Breast epithelium (tissue), 4 donors: ENCODE results near the gene CINP. TPM values are rescaled to one million over a fixed set of nuclear protein-coding genes. Genes with fewer than 3 reads are reported as not detected.
"Not testable (repeated sequence)": the region's sequence is repeated elsewhere in the genome, so short reads cannot be mapped to it uniquely, and the experiment has no call there.

Experiments used
- DNase-seq, 2 donors: peaks; one replicate each; pipeline ENCODE4 v3.0.0-alpha.2; 2019; ENCODE audit warnings: low spot score in 2 of 2
- H3K27ac ChIP-seq, 2 donors: fragments of 200-600 bp; sonication (generic) in 1 of 2; one replicate each; pipeline ENCODE4 v1.5.1; 2016 to 2019; ENCODE audit warnings: mild to moderate bottlenecking in 1 of 2
- H3K27me3 ChIP-seq, 2 donors: fragments of 200-600 bp; sonication (generic) in 1 of 2; one replicate each; pipeline versions ENCODE4 v1.5.1 to v1.6.0; 2017 to 2019; ENCODE audit warnings: control low read depth in 1 of 2, mild to moderate bottlenecking in 1 of 2
- H3K36me3 ChIP-seq: fragments of 200-600 bp; one replicate; pipeline ENCODE4 v1.5.1; 2019
- H3K4me1 ChIP-seq, 2 donors: fragments of 200-600 bp; sonication (generic); one replicate each; pipeline ENCODE4 v1.5.1; 2016 to 2019; ENCODE audit warnings: control low read depth in 1 of 2
- H3K4me3 ChIP-seq, 3 donors: fragments of 200-600 bp; sonication (generic); 1 replicate in 2 of 3; 2 replicates in 1 of 3; pipeline ENCODE4 v1.5.1; 2016 to 2019; ENCODE audit warnings: mild to moderate bottlenecking in 3 of 3, moderate library complexity in 2 of 3
- H3K9me3 ChIP-seq, 2 donors: fragments of 200-600 bp; sonication (generic) in 1 of 2; one replicate each; pipeline ENCODE4 v1.5.1; 2016 to 2019; ENCODE audit warnings: control low read depth in 1 of 2
- POLR2A ChIP-seq: fragments of 450-650 bp; IDR thresholded peaks from one replicate; pipeline ENCODE4 v1.6.1; 2016; ENCODE audit warnings: antibody characterized with exemption, mild to moderate bottlenecking, moderate library complexity
- POLR2AphosphoS5 ChIP-seq, 3 donors: sonication (generic); formaldehyde crosslinking; IDR thresholded peaks; one replicate each; pipeline ENCODE4 v1.6.1; 2017; ENCODE audit warnings: antibody characterized with exemption in 3 of 3
- intact Hi-C: fragments of 100-400 bp; cut with DNase I; formaldehyde crosslinking; loops from one replicate; pipeline ENCODE4 v1.15.1; 2023; ENCODE audit warnings: low total_unique reads
- total RNA-seq, 3 donors: library from RNA; depleted of rRNA; stranded (reverse); fragments of >200 nt; gene quantifications; one replicate each; pipeline ENCODE4 v1.1.0, GENCODE V29; 2016
- TF ChIP-seq, protein P1 (sequence below), 3 donors: fragments of 450-650 bp; IDR thresholded peaks; one replicate each; pipeline ENCODE4 v1.5.1; 2016 to 2017; ENCODE audit warnings: antibody characterized with exemption in 3 of 3, mild to moderate bottlenecking in 3 of 3, moderate library complexity in 3 of 3

The CINP gene
- total RNA-seq, 3 donors from 2014 or later, result 28.8 to 34.7 (median 33.4) TPM

DNA sequence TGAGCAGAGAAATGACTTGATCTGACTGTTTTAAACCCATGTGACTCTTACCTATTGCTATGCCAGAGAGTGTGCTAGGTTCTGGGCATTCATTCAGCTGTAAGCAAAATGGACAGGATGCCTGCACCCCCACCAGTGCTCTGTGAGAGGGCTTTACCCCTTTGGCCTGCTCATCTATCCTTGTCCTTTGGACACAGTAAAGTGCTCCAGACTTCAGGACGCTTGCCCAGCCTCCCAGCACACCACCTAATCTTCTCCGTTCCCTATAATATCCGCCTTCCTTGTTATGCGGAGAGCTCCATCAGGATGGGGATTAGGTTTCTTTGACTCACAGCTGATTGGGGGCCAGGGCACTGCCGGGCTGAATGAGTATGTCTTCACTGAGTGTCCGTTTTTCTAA is 47.6 kb downstream of the CINP start:
- no peaks in the 10 kb centered on the region for H3K36me3 ChIP-seq
- H3K9me3 ChIP-seq, result no peaks in the 10 kb centered on the region
- no peak for DNase-seq
- no peak overlapping the region for H3K4me3 ChIP-seq
- H3K27ac ChIP-seq, result no peak overlapping the region
- H3K27me3 ChIP-seq, result no peaks in the 10 kb centered on the region
- intact Hi-C loops, result loop anchor here (10.0 kb wide), 1 partner anchor 200 kb away; no protein-coding TSS in a partner anchor
- H3K4me1 ChIP-seq, result no peaks in the 10 kb centered on the region
- TF ChIP-seq POLR2AphosphoS5 (IDR thresholded peaks at IDR 0.05), result no peak
- no peak for TF ChIP-seq POLR2A
- TF ChIP-seq, protein P1, sequence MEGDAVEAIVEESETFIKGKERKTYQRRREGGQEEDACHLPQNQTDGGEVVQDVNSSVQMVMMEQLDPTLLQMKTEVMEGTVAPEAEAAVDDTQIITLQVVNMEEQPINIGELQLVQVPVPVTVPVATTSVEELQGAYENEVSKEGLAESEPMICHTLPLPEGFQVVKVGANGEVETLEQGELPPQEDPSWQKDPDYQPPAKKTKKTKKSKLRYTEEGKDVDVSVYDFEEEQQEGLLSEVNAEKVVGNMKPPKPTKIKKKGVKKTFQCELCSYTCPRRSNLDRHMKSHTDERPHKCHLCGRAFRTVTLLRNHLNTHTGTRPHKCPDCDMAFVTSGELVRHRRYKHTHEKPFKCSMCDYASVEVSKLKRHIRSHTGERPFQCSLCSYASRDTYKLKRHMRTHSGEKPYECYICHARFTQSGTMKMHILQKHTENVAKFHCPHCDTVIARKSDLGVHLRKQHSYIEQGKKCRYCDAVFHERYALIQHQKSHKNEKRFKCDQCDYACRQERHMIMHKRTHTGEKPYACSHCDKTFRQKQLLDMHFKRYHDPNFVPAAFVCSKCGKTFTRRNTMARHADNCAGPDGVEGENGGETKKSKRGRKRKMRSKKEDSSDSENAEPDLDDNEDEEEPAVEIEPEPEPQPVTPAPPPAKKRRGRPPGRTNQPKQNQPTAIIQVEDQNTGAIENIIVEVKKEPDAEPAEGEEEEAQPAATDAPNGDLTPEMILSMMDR (IDR thresholded peaks at IDR 0.05), result no peak

GRCh38 chr14:102314242-102315011 is 48.3 kb downstream of the CINP start:
- intact Hi-C loops, result loop anchor here (10.0 kb wide), 1 partner anchor 200 kb away; no protein-coding TSS in a partner anchor
- TF ChIP-seq, protein P1 (IDR thresholded peaks at IDR 0.05), result peak; percentile 81 to 94 (median 92)
- TF ChIP-seq POLR2A, result no peak
- peak in 1 of 3 donors; percentile 71 for TF ChIP-seq POLR2AphosphoS5 (IDR thresholded peaks at IDR 0.05)
- Histone ChIP-seq H3K36me3 (no peaks in the 10 kb centered on the region), H3K27ac (peak overlapping the region; percentile 30 to 56), H3K4me1 (no peaks in the 10 kb centered on the region), H3K9me3 (no peaks in the 10 kb centered on the region), H3K27me3 (no peaks in the 10 kb centered on the region), H3K4me3 (peak overlapping the region; percentile 30 to 61 (median 49))
- DNase-seq, result peak; percentile 69 to 89

DNA sequence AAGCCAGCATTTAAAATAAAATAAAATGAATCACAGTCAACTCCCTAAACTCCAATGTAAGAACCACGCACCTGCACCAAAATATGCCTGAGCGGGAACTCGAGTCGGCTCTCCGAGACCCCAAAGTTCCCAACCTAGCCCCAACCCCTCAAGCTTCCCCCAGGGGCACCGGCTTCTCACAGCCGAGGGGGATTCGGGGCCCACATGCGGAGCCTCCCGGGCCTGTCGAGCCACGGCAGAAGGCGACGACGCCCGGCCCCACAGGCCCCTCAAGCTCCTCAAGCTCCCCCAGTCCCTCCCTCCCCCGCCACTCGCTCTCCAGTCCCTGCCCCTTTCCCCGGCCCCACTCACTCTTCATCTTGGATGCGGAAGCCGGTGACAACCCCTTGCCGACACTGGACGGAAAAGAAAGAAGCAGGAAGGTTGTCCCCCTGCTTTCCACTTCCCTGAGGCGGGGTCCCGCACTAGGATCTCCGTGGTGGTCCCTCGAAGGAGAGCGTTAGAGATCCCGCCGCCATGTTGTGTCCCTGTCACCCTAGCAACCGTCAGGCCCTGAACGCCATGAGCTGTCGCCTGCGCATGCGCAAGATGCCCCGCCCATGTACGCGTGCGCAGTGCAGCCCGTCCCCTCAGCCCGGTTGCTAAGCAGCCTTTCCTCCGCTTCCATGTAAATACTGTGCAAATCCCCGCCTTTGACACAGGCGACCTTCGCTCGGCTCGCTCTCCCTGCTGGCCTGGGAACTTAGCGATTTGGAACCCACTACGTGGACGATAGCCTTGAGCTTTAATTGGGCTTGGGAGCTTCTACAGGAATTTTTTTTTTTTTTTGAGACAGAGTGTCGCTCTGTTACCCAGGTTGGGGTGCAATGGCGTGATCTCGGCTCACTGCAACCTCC is 57.8 kb downstream of the CINP start, which contains the start of gene MOK:
Gene MOK (minus strand): TSS at position 554 of the 896 bp plus-strand sequence. CDS start 196 bp downstream, at position 358.
- TF ChIP-seq POLR2AphosphoS5 (IDR thresholded peaks at IDR 0.05), result peak; percentile 21 to 92 (median 56)
- peak; percentile 22 for TF ChIP-seq POLR2A
- TF ChIP-seq, protein P1 (IDR thresholded peaks at IDR 0.05), result no peak
- peak within 1 kb of the TSS; percentile 75 to 81 (median 77) for H3K4me3 ChIP-seq
- no peaks in the 10 kb centered on the region for H3K9me3 ChIP-seq
- no peaks in the 10 kb centered on the region for H3K27me3 ChIP-seq
- DNase-seq, result peak; percentile 94 to 97
- no peaks in the 10 kb centered on the region for H3K36me3 ChIP-seq
- peak within 1 kb of the TSS; percentile 80 to 88 for H3K27ac ChIP-seq
- intact Hi-C loops, result no loop called here
- H3K4me1 ChIP-seq, result no peaks in the 10 kb centered on the region

DNA sequence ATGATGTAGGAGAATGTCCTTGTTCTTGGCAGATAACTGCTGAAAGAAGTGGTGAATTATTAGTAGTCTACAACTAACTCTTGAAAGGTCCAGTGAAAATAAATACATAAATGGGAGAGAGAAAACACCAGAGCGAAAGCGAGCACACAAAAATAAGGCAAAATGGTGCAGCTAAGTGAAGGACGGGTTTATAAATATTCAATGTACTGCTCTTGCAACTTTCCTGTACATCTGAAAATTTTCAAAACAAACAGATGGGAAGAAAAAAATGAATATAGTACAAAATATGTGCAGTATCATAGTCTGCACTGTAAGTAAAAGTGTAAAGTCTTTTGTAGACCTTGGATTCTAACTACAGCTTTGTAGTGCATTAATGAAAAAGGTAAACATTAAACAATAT is 59.0 kb downstream of the CINP start:
- Histone ChIP-seq H3K9me3 (no peaks in the 10 kb centered on the region), H3K4me3 (no peak overlapping the region), H3K27me3 (no peaks in the 10 kb centered on the region), H3K36me3 (no peaks in the 10 kb centered on the region), H3K4me1 (no peaks in the 10 kb centered on the region), H3K27ac (no peak overlapping the region)
- no peak for DNase-seq
- TF ChIP-seq POLR2A (no peak), POLR2AphosphoS5 (IDR thresholded peaks at IDR 0.05) (no peak)
- TF ChIP-seq, protein P1 (IDR thresholded peaks at IDR 0.05), result no peak
- intact Hi-C loops, result no loop called here

GRCh38 chr14:102298303-102299070 is 64.2 kb downstream of the CINP start:
- H3K4me3 ChIP-seq, H3K4me1 ChIP-seq, H3K36me3 ChIP-seq, intact Hi-C loops, DNase-seq, H3K9me3 ChIP-seq, H3K27me3 ChIP-seq, H3K27ac ChIP-seq: not testable (repeated sequence)
